ENCODE data around the gene SLC25A38.
"Not testable (repeated sequence)": the region's sequence is repeated elsewhere in the genome, so short reads cannot be mapped to it uniquely, and the experiment has no call there.

DNA sequence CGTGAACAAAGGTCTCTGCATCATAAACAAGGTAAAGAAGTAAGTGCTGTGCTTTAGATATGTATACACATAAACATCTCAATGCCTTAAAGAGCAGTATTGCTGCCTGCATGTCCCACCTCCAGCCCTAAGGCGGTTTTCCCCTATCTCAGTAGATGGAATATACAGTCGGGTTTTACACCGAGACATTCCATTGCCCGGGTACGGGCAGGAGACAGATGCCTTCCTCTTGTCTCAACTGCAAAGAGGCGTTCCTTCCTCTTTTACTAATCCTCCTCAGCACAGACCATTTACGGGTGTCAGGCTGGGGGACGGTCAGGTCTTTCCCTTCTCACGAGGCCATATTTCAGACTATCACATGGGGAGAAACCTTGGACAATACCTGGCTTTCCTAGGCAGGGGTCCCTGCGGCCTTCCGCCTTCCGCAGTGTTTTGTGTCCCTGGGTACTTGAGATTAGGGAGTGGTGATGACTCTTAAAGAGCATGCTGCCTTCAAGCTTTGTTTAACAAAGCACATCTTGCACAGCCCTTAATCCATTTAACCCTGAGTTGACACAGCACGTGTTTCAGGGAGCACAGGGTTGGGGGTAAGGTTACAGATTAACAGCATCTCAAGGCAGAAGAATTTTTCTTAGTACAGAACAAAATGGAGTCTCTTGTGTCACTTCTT, 35.5 kb downstream of the SLC25A38 start:
- TF ChIP-seq, protein P1, sequence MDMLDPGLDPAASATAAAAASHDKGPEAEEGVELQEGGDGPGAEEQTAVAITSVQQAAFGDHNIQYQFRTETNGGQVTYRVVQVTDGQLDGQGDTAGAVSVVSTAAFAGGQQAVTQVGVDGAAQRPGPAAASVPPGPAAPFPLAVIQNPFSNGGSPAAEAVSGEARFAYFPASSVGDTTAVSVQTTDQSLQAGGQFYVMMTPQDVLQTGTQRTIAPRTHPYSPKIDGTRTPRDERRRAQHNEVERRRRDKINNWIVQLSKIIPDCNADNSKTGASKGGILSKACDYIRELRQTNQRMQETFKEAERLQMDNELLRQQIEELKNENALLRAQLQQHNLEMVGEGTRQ (IDR thresholded peaks at IDR 0.05), result not testable (repeated sequence)
- TF ChIP-seq KDM5A (IDR thresholded peaks at IDR 0.05), result not testable (repeated sequence)
